Tongue (tissue), 2 donors: ENCODE data around the gene NMRK1. TPM values are rescaled to one million over a fixed set of nuclear protein-coding genes. Genes with fewer than 3 reads are reported as not detected.

Experiments used
- DNase-seq: peaks from one replicate; pipeline ENCODE4 v3.0.0-alpha.2; 2015
- total RNA-seq: library from RNA; depleted of rRNA; stranded (reverse); fragments of >200 nt; gene quantifications from one replicate; pipeline ENCODE4 v1.2.3, GENCODE V29; 2014

The NMRK1 gene
- total RNA-seq, 1 donor from 2014 or later, result 12.3 TPM

DNA sequence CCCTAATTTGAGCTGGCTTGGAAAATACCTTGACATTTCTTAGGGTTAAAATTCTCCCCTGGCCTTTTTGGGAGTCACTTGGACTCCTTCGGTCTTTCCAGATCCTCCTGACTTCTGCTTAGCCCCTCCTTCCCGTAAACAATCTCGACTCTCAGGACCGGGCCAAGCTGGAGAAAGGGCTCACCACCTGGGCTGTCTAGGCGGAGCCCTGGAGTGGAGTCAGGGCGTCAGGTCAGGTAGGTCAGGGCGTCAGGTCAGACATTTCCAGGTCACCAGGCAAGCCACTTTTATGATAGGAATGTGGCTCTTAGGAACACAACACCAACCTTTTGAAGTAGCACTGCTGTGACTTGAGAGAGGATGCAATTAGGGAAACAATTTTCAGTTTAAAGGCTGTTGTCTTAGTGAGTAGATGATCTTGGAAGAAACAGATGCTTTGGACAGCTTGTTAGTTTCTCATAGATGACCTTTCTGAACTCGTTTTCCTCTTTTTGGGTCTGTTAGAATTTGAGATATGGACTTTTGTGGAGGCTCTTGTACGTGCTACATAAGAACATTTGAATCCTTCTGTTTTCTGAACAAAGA, 13.1 kb upstream of the NMRK1 start:
- DNase-seq, result no peak

DNA sequence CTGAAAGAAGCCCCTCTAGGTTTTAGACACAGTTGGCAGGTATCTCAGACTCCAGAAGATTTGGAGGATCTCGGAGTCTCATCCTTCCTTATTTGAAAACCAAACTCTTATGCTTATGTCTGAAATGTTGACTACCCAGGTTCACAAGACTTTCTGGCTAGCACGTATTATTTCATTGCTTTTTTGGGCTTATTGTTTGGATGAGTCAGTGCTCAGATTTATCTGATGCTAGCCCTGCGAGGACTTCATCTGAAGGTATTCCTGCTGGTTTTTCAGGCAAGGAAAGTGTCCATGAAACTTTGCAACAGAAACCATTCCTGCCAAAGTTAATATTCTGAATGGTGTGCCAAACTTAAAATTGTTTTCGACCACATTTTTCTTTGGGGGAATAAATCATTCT, 8.8 kb upstream of the NMRK1 start:
- DNase-seq, result no peak

DNA sequence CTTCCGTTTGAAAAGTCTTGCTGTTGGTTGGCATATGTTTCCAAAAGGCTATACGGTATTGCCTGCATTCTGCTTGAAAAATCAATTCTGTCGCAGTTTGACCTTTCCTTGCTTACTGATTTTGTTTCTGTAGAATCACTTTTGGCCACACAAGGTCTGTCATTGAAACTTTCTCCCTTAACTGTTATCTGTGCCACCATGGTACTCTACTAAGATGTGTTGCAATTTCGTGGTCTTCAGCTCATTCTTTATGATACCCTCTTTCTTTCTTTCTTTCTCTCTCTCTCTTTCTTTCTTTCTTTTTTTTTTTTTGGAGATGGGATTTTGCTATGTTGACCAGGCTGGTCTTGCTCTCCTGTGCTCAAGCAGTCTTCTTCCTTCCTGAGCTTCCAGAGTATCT, 4.8 kb upstream of the NMRK1 start:
- no peak for DNase-seq

DNA sequence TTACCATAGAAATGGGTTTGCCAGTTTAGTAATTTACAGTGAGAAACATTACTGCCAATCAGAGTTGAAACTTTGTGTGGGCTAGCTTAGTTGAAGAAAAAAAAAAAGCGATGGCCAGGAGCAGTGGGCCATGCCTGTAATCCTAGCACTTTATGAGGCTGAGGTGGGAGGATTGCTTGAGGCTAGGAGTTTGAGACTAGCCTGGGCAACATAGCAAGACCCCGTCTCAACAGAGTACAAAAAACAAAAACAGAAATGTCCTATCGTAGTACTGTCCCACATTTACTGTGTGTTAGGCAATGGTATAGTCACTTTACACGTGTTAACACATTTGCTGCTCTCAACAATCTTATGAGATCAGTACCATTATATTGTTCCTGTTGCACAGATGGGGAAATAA, 2.6 kb upstream of the NMRK1 start:
- no peak for DNase-seq

DNA sequence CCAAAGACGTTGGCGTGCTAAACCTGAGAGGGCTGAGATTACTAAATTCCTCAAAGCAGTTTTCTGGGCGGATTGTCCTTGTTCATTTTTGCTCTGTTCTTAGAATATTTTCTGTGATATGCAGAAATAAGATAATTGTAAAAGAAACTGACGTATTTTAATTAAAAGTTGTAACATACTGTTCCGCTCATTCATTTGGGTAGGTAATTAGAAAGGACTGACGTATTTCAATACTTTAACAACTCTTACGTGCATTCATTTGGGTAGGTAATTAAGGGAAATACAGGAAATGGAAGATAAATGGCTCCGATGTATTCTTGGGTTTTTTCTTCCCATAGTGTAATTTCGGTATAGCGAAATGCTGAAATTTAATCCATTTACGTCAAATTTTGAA, 1.4 kb upstream of the NMRK1 start:
- DNase-seq, result no peak

DNA sequence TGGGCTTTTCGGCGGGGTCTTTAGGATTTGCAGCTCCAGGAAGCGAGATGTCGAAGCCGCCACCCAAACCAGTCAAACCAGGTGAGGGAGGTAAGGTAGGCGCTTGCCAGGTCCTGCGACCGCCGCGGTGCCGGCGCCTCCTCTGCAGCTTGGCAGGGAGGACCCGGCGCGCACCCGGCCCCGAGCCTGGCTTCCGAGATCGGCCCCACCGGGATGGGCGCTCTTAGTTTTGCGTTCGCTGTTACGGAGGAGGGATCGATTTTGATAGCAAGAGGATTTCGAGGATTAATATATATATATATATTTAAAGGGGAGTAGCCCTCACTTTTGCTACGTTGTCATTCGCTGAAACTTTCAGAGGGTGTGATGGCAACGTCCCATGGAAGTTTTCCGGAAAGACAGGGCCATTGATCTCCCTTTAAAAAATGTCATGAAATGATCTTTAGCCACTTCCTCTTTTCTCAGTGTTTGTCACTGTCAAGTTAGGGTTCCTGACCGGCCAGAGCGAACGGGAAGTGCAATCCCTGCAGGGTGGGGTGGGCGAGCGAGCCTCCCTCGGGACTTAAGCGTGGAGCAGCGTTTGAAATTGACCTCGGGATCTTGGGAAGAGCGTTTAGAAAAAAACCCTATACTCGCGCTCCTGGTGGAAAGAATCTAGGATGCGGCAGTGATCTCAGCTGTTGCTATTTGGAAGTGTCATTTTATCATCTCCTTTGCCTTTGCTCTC, 854 bp upstream of the NMRK1 start:
- peak; percentile 69 for DNase-seq

DNA sequence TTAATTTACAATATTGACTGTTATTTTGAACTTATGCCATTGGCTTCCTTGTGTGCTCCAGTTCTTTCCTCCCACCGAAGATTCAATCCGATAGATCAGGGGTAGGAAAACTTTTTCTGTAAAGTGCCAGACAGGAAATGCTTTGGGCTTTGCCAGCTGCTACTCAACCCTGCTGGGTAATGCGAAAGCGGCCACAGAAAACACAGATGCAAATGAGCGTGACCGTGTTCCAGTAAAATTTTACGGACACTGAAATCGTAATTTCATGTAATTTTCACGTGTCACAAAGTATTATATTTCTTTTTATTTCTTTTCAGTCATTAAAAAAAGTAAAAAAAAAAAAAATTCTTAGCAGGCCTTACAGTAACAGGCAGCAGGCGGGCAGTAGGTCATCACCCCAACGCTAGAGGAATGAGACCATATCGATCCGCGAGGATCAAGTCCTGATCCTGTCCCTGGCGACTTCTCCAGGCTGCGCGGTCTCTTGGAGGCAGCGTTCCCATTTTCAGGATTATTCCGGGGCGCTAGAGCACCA, 599 bp downstream of the NMRK1 start:
- DNase-seq, result peak; percentile 81

DNA sequence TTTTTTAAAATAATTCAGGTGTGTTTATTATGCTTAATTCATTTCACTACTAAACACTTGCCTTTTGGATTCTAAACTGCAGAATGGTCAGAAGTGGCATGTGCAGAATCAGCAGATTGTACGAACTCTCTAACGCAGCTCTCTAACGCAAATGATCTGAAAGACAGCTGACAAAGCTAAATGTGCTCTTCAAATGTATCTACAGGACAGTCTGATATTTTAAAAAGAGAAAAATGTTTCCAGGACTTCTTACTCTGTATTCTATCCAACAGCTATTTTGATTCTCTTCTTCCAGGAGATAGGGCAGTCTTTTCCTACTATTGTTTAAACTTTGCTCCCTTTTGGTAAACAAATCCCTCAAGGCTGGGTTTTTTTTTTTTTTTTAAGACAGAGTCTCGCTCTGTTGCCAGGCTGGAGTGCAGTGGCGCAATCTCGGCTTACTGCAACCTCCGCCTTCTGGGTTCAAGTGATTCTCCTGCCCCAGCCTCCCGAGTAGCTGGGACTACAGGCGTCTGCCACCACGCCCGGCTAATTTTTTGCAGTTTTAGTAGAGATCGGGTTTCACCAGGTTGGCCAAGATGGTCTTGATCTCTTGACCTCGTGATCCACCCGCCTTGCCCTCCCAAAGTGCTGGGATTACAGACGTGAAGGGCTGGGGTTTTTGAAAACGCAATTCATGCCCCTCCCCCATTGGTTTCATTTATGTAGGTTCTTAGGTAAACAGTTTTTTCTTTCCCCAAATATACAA, 1.2 kb downstream of the NMRK1 start:
- no peak for DNase-seq

DNA sequence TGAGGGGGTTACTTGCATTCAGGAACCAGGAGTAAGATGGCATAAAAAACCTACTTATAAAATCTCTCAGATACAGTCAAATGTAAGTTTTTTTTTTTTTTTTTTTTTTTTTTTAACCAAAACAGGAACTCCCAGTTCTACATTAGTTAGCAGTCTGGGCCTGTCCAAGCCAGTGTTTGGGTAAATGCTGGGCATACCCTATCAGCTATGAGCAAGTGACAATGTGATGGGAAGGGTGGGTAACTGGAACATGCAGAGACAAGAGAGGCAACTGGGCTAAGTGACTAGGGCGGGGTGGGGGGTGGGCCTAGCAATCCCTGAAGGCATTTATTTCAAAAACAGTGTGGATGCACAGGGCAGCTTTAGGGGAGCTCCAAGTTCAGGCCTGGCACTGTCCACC, 2.3 kb downstream of the NMRK1 start:
- peak; percentile 60 for DNase-seq

DNA sequence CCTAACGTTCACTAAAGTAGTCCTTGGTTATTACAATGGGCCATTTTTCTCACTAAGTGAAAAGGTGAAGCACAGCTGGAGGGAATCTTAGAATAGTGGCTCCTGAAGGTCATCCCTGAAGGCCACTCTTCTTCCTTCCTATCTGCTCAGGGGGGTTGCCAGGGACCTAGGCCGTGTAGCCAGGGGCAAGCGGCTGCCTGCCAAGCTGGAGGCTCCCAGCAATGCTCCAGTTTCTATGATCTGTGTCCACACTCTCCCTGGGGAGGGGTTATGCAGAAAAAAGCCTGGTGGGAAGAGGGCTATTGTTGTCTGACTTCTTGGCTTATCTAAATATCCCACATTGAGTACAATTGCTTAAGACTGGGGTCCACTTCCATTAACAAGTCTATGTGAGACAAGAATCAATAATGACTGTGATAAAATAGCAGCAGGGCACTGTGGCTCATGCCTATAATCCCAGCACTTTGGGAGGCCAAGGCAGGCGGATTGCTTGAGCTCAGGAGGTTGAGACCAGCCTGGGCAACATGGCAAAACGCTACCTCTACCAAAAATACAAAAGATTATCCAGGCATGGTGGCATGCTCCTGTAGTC, 3.8 kb downstream of the NMRK1 start:
- DNase-seq, result no peak

DNA sequence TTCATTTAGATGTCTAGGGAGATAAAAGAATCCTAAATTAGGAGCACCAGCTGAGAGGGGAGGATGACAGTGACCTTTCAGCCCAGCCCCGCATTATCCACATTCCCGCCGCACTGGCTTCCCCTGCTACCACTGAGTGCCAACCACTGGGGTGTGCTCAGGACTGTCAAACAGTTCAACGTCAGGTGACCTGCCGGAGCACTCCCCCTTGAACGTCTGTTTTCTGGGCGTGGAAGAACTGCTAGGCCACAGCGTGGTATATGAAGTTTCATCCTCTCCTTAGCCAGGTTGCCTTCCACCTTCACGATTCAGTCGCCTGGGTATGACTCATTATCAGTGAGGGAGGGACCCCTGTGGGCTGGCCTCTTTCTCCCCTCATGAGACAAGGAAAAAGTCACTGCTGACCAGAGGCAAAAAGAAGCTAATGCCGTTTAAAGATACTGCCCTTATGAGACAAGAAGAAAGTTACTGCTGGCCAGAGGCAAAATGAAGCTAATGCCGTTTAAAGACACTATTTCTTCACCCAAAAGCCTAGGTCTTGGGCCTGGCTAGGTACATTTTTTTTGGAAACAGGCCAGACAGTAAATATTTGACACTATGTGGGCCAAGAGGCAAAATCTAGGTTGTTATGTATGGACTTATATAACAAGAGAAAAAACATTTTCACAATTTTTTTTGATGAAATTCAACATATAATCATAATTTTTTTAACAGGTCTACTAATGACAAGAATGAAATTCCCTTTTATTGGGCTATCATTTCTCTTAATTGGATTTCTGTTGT, 4.6 kb downstream of the NMRK1 start:
- peak; percentile 34 for DNase-seq

DNA sequence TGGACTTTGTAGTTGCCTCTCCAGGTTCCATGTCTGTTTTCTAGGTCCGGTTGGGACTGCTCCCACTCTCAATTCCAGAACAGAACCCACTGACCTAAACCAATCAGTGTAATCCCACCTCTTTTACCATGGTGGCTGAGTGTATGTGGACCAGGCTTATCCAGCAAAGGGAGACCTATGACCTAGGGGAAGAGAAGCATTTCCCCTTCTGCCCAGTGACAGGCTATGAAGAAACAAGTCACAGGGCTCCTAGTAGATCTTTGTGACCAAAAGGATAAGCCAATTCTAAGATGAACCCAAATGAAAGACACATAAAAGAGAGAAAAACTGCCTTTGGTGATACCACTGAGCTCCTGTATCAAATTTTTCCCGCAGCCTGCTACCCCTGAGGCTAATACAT, 6.3 kb downstream of the NMRK1 start:
- no peak for DNase-seq

DNA sequence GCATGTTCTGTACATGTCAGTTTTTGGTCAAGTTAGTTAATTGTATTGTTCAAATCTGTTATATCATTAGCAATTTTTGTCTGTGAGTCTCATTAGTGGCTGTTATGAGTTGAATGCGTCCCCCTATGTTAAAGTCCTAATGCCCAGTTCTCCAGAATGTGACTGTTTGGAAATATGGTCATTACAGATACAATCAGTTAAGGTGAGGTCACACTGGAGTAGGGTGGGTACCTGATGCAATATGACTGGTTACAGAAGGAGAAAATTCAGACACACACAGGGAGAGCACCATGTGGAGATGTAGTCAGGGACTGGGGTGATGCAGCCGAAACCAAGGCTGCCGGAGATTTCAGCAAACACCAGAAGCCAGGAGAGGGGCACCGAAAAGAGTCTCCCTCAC, 15.1 kb downstream of the NMRK1 start:
- no peak for DNase-seq

DNA sequence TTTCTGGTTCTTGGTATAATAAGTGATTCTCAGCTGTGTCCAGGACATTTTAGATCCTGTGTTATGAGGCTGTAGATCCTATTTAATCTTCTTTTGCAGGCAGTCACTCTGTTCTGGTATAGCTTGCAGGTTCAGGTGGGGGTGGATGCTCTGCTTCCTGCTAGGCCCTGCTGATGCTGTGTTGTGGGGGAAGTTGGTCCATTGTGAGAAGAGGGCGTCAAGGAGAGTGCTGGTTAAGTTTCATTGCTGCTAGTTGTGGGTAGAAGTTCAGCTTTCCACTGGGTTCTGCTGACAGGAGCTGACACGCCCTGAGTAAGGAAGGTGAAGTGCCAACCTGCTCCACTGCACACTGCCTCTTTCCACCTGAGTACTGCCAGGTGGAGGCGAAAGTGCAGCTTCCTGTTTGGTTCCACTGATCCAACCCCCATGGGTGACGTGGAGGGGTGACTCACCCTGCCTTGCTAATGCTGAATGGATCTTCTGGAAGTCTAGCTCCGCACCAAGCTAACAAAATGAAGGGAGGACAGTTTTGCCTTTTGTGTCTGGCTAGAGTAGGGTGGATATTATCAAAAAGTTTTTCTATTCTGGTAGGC, 16.3 kb downstream of the NMRK1 start:
- no peak for DNase-seq

DNA sequence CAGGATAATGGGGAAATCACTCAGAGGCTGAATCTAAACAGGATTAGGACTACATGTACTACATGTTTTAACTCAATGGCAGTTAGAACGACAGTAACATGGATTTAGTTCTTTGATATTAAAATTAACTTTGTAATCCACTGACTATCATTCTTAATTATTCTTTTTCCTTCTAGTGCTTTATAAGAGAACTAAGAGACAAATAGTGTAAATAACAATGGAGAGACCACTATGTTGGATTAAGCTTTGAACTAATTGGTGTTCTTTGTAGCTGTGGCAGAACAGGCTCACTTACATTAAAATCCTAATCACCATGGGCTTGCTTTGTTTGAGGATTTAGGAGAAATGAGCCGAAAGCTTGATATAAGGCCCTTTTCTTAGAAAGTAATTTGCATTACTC, 18.8 kb downstream of the NMRK1 start:
- no peak for DNase-seq

DNA sequence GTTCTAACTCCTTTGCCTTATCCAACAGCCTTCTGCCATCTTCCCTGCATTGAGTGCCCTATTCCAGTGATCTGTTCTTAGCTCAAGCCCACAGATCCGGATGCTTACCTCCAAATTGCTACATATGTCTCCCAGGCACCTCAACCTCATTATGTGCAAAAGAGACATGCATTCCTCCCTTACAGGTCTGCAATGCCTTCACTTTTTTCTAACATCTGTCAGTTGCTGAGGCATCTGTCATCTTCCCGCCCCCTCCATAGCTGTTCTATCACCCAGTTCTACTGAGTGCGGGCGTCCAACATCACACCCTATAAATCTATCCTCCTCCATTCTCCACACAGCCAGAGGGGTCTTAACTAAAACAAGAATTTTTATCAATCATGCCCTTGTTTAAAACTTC, 20.1 kb downstream of the NMRK1 start:
- no peak for DNase-seq

DNA sequence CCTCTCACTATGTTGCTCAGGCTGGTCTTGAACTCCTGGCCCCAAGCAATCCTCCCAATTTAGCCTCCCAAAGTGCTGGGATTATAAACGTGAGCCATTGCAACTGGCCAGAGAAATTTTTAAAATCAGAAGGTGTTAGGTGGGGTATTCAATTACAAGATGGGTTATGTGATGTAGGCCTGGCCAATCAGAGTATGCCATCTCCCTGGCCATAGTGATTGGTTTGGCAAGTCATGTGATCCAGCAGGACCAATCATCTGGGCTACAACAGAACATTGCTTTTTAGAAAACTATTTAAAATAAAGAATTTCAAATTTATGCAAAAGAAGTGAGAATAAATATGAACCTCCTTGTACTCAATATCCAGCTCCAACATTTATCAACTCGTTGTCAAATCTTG, 22.4 kb downstream of the NMRK1 start:
- no peak for DNase-seq

DNA sequence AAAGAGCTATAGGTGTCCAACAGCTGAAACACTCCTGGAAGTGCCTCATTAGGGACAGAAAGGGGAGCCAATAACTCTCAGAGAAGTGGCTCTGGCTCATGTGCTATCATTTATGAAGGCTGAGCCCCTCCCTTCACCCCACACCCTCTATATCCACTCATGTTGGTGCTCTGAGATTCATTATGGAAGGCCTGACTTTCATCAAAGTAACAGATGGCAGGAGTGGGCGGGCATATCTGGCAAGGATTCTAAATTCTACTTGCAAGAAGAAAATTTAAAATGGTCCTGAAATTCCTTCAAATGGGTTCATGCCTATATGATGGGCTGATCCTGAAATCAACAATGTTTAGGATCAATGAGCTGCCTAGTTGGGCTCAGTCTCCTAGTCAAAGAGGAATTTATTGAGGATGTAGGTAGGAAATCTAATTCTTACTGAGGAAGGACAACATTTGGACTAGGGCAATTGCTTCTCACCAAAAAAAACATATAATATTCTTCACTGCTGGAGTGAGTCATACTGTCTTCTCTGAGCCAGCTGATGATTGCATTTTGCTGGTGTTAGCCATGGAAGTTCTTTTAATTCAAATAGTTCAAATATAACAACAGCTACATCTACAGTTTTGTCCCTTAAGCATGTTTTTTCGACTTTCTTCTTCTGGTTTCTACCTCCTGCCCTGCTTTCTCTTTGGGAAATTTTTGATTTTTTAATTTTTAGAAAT, 23.5 kb downstream of the NMRK1 start:
- DNase-seq, result peak; percentile 18

DNA sequence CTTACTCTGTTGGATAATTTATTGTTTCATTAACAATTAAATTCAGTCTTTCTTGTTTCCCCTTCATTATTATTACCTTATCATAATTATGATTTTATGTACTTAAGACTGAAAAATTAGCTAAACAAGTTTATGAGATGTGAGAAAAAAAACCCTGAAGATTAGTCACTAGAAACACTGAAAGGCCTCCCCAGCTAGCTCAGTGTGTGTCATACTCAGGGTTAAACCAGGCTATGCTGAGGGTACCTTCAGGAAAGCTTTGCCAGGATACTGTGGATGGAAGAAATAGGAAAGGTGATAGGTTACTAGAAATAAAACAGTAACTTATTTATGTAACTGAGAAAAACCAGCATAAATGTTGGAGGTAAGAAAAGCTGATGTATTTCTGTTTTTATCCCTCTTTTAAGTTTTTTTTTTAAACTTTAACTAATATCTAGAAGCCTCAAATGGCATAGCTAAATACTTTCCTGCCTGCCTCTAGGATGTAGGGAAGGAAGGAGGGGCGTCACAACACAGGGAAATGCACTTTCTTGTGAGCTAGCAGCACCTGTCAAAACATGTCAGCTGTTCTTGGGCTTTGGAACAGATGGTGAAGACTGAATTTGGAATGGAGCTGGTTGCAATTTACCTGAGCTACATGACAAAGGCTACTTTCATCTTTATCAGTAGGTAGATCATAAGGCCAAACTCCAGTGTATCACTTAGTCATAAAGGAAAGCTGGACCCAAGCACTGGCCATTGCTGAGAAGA, 24.2 kb downstream of the NMRK1 start:
- peak; percentile 40 for DNase-seq

DNA sequence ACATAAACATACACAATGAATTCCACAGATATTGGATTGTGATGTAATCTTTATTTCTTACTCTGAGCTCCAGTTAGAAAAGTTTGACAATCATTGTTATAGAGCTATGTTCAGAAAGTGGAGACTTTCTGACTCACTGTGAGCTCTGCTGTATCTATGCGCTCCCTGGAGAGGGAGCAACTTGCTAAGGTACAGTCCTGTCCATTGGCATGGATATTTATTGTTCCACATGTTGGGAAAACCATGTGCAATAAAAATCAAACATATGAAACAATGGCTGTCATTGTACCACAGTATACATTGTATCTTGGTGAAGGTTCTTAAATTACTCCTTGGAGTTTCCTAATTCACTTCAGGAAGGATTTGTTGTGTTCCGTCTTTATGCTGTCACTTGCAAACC, 26.8 kb downstream of the NMRK1 start:
- DNase-seq, result no peak
